ENCODE data around the gene GCNT4. TPM values are rescaled to one million over a fixed set of nuclear protein-coding genes. Genes with fewer than 3 reads are reported as not detected.

The GCNT4 gene
- total RNA-seq, 4 donors from 2014 or later, result 1.1 to 2.8 (median 1.7) TPM

GRCh38 chr5:75071100-75071499, 18.7 kb upstream of the GCNT4 start:
- no peak for ATAC-seq

GRCh38 chr5:75067434-75067833, 15.1 kb upstream of the GCNT4 start:
- no peak for ATAC-seq
- DNase-seq, result no peak
- Histone ChIP-seq H3K27ac (no peak overlapping the region), H3K9me3 (no peaks in the 10 kb centered on the region), H3K27me3 (no peaks in the 10 kb centered on the region), H3K4me3 (no peak overlapping the region), H3K36me3 (no peaks in the 10 kb centered on the region), H3K4me1 (no peaks in the 10 kb centered on the region)
- in situ Hi-C loops (cut with MboI; ENCODE audit: low sequenced_read_pairs in 4 of 4) (no loop called here), intact Hi-C loops (cut with DNase I; ENCODE audit: low total_unique reads) (no loop called here)
- TF ChIP-seq CTCF (IDR thresholded peaks at IDR 0.05 in 4 of 5, conservative IDR thresholded peaks at IDR 0.05 in 1 of 5) (no peak), POLR2A (IDR thresholded peaks at IDR 0.05) (no peak)

More at GRCh38 chr5:75071100-75071499, 18.7 kb upstream of the GCNT4 start:
- H3K36me3 ChIP-seq, result no peaks in the 10 kb centered on the region
- intact Hi-C loops (cut with DNase I; ENCODE audit: low total_unique reads) (no loop called here), in situ Hi-C loops (cut with MboI; ENCODE audit: low sequenced_read_pairs in 4 of 4) (no loop called here)
- H3K27me3 ChIP-seq, result no peaks in the 10 kb centered on the region
- H3K27ac ChIP-seq, result no peak overlapping the region
- TF ChIP-seq POLR2A (IDR thresholded peaks at IDR 0.05), result no peak
- TF ChIP-seq CTCF (IDR thresholded peaks at IDR 0.05 in 4 of 5, conservative IDR thresholded peaks at IDR 0.05 in 1 of 5), result no peak
- no peak for DNase-seq
- H3K4me1 ChIP-seq, result no peaks in the 10 kb centered on the region
- no peaks in the 10 kb centered on the region for H3K9me3 ChIP-seq
- no peak overlapping the region for H3K4me3 ChIP-seq

GRCh38 chr5:75062925-75063531, 10.7 kb upstream of the GCNT4 start:
- H3K36me3 ChIP-seq, result no peaks in the 10 kb centered on the region
- intact Hi-C loops (cut with DNase I; ENCODE audit: low total_unique reads) (no loop called here), in situ Hi-C loops (cut with MboI; ENCODE audit: low sequenced_read_pairs in 4 of 4) (no loop called here)
- H3K4me1 ChIP-seq, result no peaks in the 10 kb centered on the region
- H3K27me3 ChIP-seq, result no peaks in the 10 kb centered on the region
- ATAC-seq (no peak), DNase-seq (no peak)
- no peaks in the 10 kb centered on the region for H3K9me3 ChIP-seq
- H3K4me3 ChIP-seq, result no peak overlapping the region
- H3K27ac ChIP-seq, result no peak overlapping the region
- TF ChIP-seq POLR2A (IDR thresholded peaks at IDR 0.05) (no peak), CTCF (IDR thresholded peaks at IDR 0.05 in 4 of 5, conservative IDR thresholded peaks at IDR 0.05 in 1 of 5) (no peak)

GRCh38 chr5:75059912-75060545, 7.7 kb upstream of the GCNT4 start:
- no peaks in the 10 kb centered on the region for H3K36me3 ChIP-seq
- no peak overlapping the region for H3K4me3 ChIP-seq
- no peak for ATAC-seq
- peaks cover 0 to under 1% of the 10 kb centered on the region in 2 donors for H3K4me1 ChIP-seq
- in situ Hi-C loops (cut with MboI; ENCODE audit: low sequenced_read_pairs in 4 of 4) (no loop called here), intact Hi-C loops (cut with DNase I; ENCODE audit: low total_unique reads) (loop anchor here (10.0 kb wide), 1 partner anchor 1495 kb away; the partner anchor contains the start of genes ANKRA2 and UTP15)
- TF ChIP-seq CTCF (IDR thresholded peaks at IDR 0.05 in 4 of 5, conservative IDR thresholded peaks at IDR 0.05 in 1 of 5) (no peak), POLR2A (IDR thresholded peaks at IDR 0.05) (no peak)
- DNase-seq, result no peak
- no peaks in the 10 kb centered on the region for H3K27me3 ChIP-seq
- H3K9me3 ChIP-seq, result no peaks in the 10 kb centered on the region
- H3K27ac ChIP-seq, result no peak overlapping the region

Data from gastrocnemius medialis (tissue), 4 donors.